AG04449 (cell line): Measurements from ENCODE around the gene LRMDA.

Experiments used
- CTCF ChIA-PET: fragments of 350-600 bp; formaldehyde crosslinking; extraction: SDS; loops from one replicate; lab custom pipeline; 2021; ENCODE audit warnings: antibody characterized with exemption; lab: Yijun Ruan, JAX
- POLR2A ChIA-PET: fragments of 400-600, 350-600 bp; formaldehyde crosslinking; extraction: SDS; loops from one replicate; lab custom pipeline; 2020; ENCODE audit warnings: antibody characterized with exemption, inconsistent platforms; lab: Yijun Ruan, JAX
- DNase-seq: peaks from one replicate; pipeline ENCODE4 v3.0.0-alpha.2; 2010; ENCODE audit warnings: low read depth, low spot score
- H3K4me3 ChIP-seq: 2 replicates; pipeline ENCODE4 v1.5.1; 2011; ENCODE audit warnings: low read depth, mild to moderate bottlenecking, control low read depth, low read length
- CTCF ChIP-seq: IDR thresholded peaks from one replicate; pipeline ENCODE4 v1.5.1; 2011; ENCODE audit warnings: mild to moderate bottlenecking, moderate library complexity, low read length, control low read depth, inconsistent platforms; ENCODE audit not compliant: insufficient read depth; ENCODE audit errors: missing control alignments

Gene LRMDA

GRCh38 chr10:76422769-76423168 is 991.3 kb downstream of the LRMDA start:
- ChIA-PET POLR2A (no interaction called here), CTCF (interaction anchor here (1.0 to 2.5 kb wide), 11 partner anchors 9 to 123 kb away, joined by 3 to 10 read pairs (median 4); no protein-coding TSS in a partner anchor)
- no peak overlapping the region for H3K4me3 ChIP-seq
- no peak for TF ChIP-seq CTCF
- no peak for DNase-seq

- no peak for TF ChIP-seq CTCF
- DNase-seq, result peak; percentile 85
- CTCF ChIA-PET, result interaction anchor here (2.1 kb wide), 1 partner anchor 118 kb away, joined by 6 read pairs; no protein-coding TSS in a partner anchor
- POLR2A ChIA-PET, result interaction anchor here (0.7 to 0.8 kb wide), 2 partner anchors 46 to 125 kb away, joined by 3 read pairs; no protein-coding TSS in a partner anchor
- H3K4me3 ChIP-seq, result no peak overlapping the region
These were observed 997.3 kb downstream of the LRMDA start for GRCh38 chr10:76428551-76429367.

GRCh38 chr10:76429368-76430060 is 998.1 kb downstream of the LRMDA start:
- CTCF ChIA-PET, result interaction anchor here (0.9 to 2.1 kb wide), 5 partner anchors 15 to 117 kb away, joined by 3 to 6 read pairs (median 3); no protein-coding TSS in a partner anchor
- H3K4me3 ChIP-seq, result no peak overlapping the region
- no peak for DNase-seq
- POLR2A ChIA-PET, result interaction anchor here (1.3 kb wide), 1 partner anchor 47 kb away, joined by 4 read pairs; no protein-coding TSS in a partner anchor
- TF ChIP-seq CTCF, result no peak

DNA sequence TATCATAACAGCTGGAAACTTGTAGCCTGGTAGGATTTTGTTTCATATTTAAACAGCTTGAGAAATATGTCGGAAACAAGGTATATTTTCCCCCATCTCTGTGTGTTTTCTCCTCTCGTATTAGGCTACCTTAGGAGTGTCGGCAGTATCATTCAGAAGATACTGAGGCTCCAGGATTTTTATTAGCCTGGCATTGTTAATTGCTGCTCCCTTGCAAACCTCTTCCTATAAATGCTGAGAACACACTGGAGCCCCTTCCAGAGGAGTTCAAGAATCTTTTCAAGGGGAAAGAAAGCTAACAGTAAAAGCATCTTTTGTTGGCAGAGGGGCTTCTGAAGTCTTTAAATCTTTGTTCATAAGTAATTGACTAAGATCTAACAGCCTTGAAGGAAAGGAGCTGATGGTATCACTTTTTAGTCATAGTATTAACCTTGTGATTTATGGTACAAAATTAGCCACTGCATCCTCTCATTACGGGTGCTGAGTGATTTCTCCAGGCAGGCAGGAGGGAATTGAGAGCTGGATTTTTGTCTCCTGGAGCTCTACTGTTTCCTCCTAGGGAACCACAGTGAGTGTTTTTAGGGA is 998.7 kb downstream of the LRMDA start:
- DNase-seq, result no peak
- ChIA-PET POLR2A (interaction anchor here (1.3 kb wide), 1 partner anchor 47 kb away, joined by 4 read pairs; no protein-coding TSS in a partner anchor), CTCF (interaction anchor here (0.8 to 3.3 kb wide), 9 partner anchors 8 to 126 kb away, joined by 3 to 10 read pairs (median 3); no protein-coding TSS in a partner anchor)
- TF ChIP-seq CTCF, result no peak
- no peak overlapping the region for H3K4me3 ChIP-seq

DNA sequence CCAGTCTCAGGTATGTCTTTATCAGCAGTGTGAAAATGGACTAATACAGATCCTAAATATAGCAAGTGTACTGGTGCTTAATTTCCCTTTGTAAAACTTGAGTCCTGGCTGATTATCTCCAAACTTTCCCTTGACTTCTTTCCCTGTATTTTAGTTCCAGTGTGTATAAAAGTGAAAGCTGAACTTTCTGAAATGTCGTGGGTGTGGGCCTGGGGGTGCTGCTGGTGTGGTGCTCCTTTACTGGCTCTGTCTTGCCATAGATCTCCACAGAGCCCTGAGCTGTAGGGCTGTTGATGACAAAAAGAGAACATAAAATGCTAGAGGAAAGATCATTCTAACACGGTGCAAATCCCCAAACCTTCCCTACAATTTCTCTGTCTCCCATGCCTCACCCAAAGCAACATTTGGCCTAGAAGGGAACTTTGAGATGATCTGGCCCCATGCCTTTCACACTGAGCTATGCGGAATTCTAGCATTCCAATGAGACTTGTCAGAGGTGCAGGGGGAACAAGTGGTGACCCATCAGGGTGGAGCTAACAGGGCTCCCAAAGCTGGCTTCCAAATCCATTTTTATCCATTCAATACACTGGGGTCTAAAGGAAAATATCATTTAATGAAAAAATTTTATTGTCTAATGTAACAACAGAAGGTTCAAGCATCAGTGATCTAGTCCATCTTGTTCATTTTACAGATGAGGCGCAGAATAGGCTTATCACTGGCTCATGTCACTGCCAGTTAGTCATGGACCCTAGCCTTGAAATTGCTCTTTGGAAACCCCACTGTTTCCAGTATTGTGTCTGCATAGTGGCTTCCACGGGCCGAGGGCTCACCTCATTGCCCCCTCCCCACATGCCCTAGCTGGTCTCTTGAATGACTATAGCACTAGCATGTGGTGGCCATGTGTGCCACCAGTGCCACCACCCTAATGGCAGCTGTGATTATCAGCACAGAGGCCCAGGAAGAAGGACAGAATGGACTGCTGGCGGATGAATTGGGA is 1000.9 kb downstream of the LRMDA start:
- no peak for TF ChIP-seq CTCF
- POLR2A ChIA-PET, result interaction anchor here (0.6 kb wide), 1 partner anchor 122 kb away, joined by 4 read pairs; no protein-coding TSS in a partner anchor
- H3K4me3 ChIP-seq, result no peak overlapping the region
- CTCF ChIA-PET, result interaction anchor here (0.9 to 3.3 kb wide), 4 partner anchors 10 to 114 kb away, joined by 3 to 10 read pairs (median 4); no protein-coding TSS in a partner anchor
- no peak for DNase-seq
